G401.6 (cell line): Measurements from ENCODE around the gene STK24.

Experiments used
- FAIRE-seq: peaks from 2 replicates; lab custom pipeline; 2012; peaks lifted over from hg19 to GRCh38; lab: Jason Lieb, UNC

Gene STK24

GRCh38 chr13:98530217-98530616 lies 46.7 kb downstream of the STK24 start:
- no peak for FAIRE-seq

GRCh38 chr13:98529171-98529570 lies 47.7 kb downstream of the STK24 start:
- FAIRE-seq = no peak

- no peak for FAIRE-seq
These were observed 48.2 kb downstream of the STK24 start for GRCh38 chr13:98528663-98529064.

GRCh38 chr13:98527526-98527925 lies 49.4 kb downstream of the STK24 start:
- no peak for FAIRE-seq

- no peak for FAIRE-seq
These were observed 50.8 kb downstream of the STK24 start for GRCh38 chr13:98526182-98526512.

GRCh38 chr13:98525456-98526181 lies 51.3 kb downstream of the STK24 start:
- FAIRE-seq = no peak

GRCh38 chr13:98524793-98525192 lies 52.1 kb downstream of the STK24 start:
- FAIRE-seq = no peak

GRCh38 chr13:98524391-98524790 lies 52.5 kb downstream of the STK24 start:
- FAIRE-seq = no peak

- FAIRE-seq = no peak
These were observed 53.3 kb downstream of the STK24 start for GRCh38 chr13:98523455-98524102.

GRCh38 chr13:98522371-98522770 lies 54.5 kb downstream of the STK24 start:
- no peak for FAIRE-seq

GRCh38 chr13:98521461-98522247 lies 55.3 kb downstream of the STK24 start:
- no peak for FAIRE-seq

- no peak for FAIRE-seq
These were observed 56.0 kb downstream of the STK24 start for GRCh38 chr13:98520674-98521449.

GRCh38 chr13:98519976-98520375 lies 56.9 kb downstream of the STK24 start:
- no peak for FAIRE-seq

- FAIRE-seq = no peak
These were observed 59.2 kb downstream of the STK24 start for GRCh38 chr13:98517576-98518310.

GRCh38 chr13:98515818-98516465 lies 61.0 kb downstream of the STK24 start:
- no peak for FAIRE-seq

- no peak for FAIRE-seq
These were observed 62.6 kb downstream of the STK24 start for GRCh38 chr13:98514288-98514687.

GRCh38 chr13:98513837-98514236 lies 63.1 kb downstream of the STK24 start:
- no peak for FAIRE-seq

- no peak for FAIRE-seq
These were observed 63.9 kb downstream of the STK24 start for GRCh38 chr13:98512774-98513665.

GRCh38 chr13:98511435-98511834 lies 65.5 kb downstream of the STK24 start:
- no peak for FAIRE-seq

- FAIRE-seq = no peak
These were observed 66.8 kb downstream of the STK24 start for GRCh38 chr13:98510156-98510509.
